Metanephros (tissue), 2 donors: ENCODE measurements around the gene SLC39A13. TPM values are rescaled to one million over a fixed set of nuclear protein-coding genes. Genes with fewer than 3 reads are reported as not detected.

Experiments
- small RNA-seq: library from RNA; depleted of rRNA; stranded (forward); fragments of <200 nt; gene quantifications from one replicate; pipeline ENCODE3, GENCODE V24; 2014; ENCODE audit warnings: low replicate concordance
- total RNA-seq: library from RNA; depleted of rRNA; stranded (reverse); fragments of >200 nt; gene quantifications from one replicate; pipeline ENCODE4 v1.2.3, GENCODE V29; 2014

Gene SLC39A13
- 60.7 TPM for total RNA-seq

GRCh38 chr11:47407746-47408590, at the start of gene SLC39A13:
Gene SLC39A13 (plus strand): TSS chr11:47408590. CDS start chr11:47410095, 1,505 bp downstream.

DNA sequence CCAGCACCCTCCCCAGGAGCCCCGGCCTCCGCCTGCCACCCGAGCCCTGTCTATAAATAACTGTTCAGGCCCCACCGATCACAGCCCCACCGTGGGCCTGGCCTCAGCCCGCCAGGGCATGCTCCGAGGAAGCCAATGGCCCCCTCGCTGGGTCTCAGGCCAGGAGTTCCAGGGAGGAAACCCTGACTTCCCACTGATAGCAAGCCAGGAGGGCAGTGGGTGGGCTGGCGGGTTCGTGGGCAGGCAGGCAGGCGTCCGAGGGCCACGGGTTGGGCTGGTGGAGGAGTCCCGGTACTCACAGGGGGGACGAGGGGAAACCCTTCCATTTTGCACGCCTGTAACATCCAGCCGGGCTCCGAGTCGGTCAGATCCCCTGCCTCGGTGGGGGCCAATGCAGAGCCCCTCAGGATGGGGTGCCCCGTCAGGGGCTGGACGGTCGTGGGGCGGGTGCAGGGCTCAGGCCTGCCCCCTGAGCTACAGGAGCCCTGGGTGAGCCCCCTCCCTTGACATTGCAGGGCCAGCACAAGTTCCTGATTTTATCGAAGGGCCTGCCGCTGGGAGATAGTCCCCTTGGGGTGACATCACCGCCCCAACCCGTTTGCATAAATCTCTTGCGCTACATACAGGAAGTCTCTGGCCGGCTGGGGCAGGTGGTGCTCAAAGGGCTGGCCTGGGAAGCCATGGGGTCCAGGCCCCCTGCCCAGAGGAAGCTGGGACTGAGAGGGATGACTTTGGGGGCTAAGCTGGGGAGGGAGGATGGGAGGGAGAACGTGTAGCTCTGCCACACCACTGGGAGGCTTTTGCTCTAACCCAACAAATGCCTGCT, 30.2 kb upstream of the SLC39A13 start, which contains the start of gene SPI1:
Gene SPI1, minus strand, starts transcription at position 538 of the 826 bp plus-strand sequence. Its CDS starts 194 bp downstream, at position 344.

GRCh38 chr11:47426062-47426956, 17.9 kb downstream of the SLC39A13 start, which contains the start of gene PSMC3:
Gene PSMC3 (minus strand): TSS chr11:47426439. CDS start chr11:47426279, 160 bp downstream.

GRCh38 chr11:47448566-47449427, 40.4 kb downstream of the SLC39A13 start, which contains the start of gene RAPSN:
Gene RAPSN (minus strand): TSS chr11:47449136. CDS start chr11:47448964, 172 bp downstream.

Small RNA genes lying within 50 kb of the gene (small RNA-seq; reads per million reads assigned to genes)
- gene MIR4487, result not detected

Other genes with a start within 250 kb of the SLC39A13 start
- 122 TPM for gene ARFGAP2, start 231.7 kb upstream of the SLC39A13 start, total RNA-seq
- gene PACSIN3, start 222.2 kb upstream of the SLC39A13 start, total RNA-seq, result 52.4 TPM
- 16.5 TPM for gene DDB2, start 193.6 kb upstream of the SLC39A13 start, total RNA-seq
- 68.8 TPM for gene ACP2, start 159.8 kb upstream of the SLC39A13 start, total RNA-seq
- gene NR1H3, start 150.6 kb upstream of the SLC39A13 start, total RNA-seq, result 37.8 TPM
- 41.4 TPM for gene MADD, start 138.5 kb upstream of the SLC39A13 start, total RNA-seq
- 0.23 TPM for gene MYBPC3, start 55.9 kb upstream of the SLC39A13 start, total RNA-seq
- 19.0 TPM for gene SPI1, start 30.0 kb upstream of the SLC39A13 start, total RNA-seq
- 56.9 TPM for gene PSMC3, start 17.8 kb downstream of the SLC39A13 start, total RNA-seq
- gene RAPSN, start 40.5 kb downstream of the SLC39A13 start, total RNA-seq, result 12.8 TPM
- gene CELF1, start 144.5 kb downstream of the SLC39A13 start, total RNA-seq, result 140 TPM
- 53.8 TPM for gene PTPMT1, start 157.0 kb downstream of the SLC39A13 start, total RNA-seq
- gene KBTBD4, start 170.4 kb downstream of the SLC39A13 start, total RNA-seq, result 22.0 TPM
- gene NDUFS3, start 170.5 kb downstream of the SLC39A13 start, total RNA-seq, result 52.8 TPM
- gene FAM180B, start 178.1 kb downstream of the SLC39A13 start, total RNA-seq, result 0.70 TPM
- gene C1QTNF4, start 185.8 kb downstream of the SLC39A13 start, total RNA-seq, result 9.6 TPM
- gene MTCH2, start 234.0 kb downstream of the SLC39A13 start, total RNA-seq, result 49.9 TPM